Mammary epithelial cell (primary cell): Measurements from ENCODE around the gene DGKI.

Experiments
- EZH2 ChIP-seq: IDR thresholded peaks from 2 replicates; pipeline ENCODE4 v1.6.1; 2012; ENCODE audit warnings: low read length, inconsistent platforms, borderline replicate concordance
- TF ChIP-seq, protein P1 (sequence below), 2 donors: IDR thresholded peaks in 1 of 2; conservative IDR thresholded peaks in 1 of 2; 2 replicates each; pipeline ENCODE4 v1.5.1; 2011 to 2012; ENCODE audit warnings: inconsistent platforms in 2 of 2, low read length in 2 of 2, mild to moderate bottlenecking in 2 of 2, control low read depth in 1 of 2, low read depth in 1 of 2; ENCODE audit not compliant: insufficient read depth in 1 of 2; ENCODE audit errors: extremely low read depth in 1 of 2

DNA sequence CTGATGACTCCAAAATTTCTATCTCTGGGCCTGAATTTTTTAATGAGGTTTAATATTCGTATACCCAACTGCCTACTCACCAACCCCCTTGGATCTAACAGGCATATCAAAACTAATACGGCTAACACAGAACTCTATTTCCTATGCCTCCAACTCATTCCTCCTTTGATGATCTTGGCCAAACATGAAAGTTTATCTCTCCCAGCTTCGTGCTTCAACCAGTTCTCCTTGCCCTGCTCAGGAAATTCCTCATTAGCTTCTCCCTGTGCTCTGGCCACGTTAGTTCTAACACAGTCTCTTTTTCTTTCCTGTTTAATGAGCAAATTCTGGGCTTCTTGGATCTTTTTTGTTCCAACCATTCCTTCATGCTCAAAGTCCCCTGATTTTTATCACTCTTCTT, 364.3 kb downstream of the DGKI start:
- TF ChIP-seq, protein P1, sequence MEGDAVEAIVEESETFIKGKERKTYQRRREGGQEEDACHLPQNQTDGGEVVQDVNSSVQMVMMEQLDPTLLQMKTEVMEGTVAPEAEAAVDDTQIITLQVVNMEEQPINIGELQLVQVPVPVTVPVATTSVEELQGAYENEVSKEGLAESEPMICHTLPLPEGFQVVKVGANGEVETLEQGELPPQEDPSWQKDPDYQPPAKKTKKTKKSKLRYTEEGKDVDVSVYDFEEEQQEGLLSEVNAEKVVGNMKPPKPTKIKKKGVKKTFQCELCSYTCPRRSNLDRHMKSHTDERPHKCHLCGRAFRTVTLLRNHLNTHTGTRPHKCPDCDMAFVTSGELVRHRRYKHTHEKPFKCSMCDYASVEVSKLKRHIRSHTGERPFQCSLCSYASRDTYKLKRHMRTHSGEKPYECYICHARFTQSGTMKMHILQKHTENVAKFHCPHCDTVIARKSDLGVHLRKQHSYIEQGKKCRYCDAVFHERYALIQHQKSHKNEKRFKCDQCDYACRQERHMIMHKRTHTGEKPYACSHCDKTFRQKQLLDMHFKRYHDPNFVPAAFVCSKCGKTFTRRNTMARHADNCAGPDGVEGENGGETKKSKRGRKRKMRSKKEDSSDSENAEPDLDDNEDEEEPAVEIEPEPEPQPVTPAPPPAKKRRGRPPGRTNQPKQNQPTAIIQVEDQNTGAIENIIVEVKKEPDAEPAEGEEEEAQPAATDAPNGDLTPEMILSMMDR (conservative IDR thresholded peaks at IDR 0.05 in 1 of 2, IDR thresholded peaks at IDR 0.05 in 1 of 2; ENCODE audit: extremely low read depth in 1 of 2, insufficient read depth in 1 of 2, low read depth in 1 of 2, low read length in 2 of 2) = no peak
- TF ChIP-seq EZH2 = no peak
